HCT116 (cell line): ENCODE data around the gene NFASC.

Source experiments
- POLR2A ChIP-seq: IDR thresholded peaks from 2 replicates; pipeline ENCODE4 v1.7.0; 2011; ENCODE audit warnings: borderline replicate concordance; ENCODE audit not compliant: insufficient read depth, insufficient read length; ENCODE audit errors: extremely low read depth
- TF ChIP-seq, protein P1 (sequence below), 3 experiments: fragments of 200-600 bp in 1 of 3; sonication (generic) in 1 of 3; IDR thresholded peaks in 2 of 3; conservative IDR thresholded peaks in 1 of 3; 2 replicates each; pipeline ENCODE4 v1.5.1; 2012 to 2017; ENCODE audit warnings: low read depth in 2 of 3, low read length in 2 of 3, antibody characterized with exemption in 1 of 3, borderline replicate concordance in 1 of 3, control low read depth in 1 of 3, mild to moderate bottlenecking in 1 of 3, mixed read lengths in 1 of 3, mixed run types in 1 of 3, moderate library complexity in 1 of 3; ENCODE audit not compliant: insufficient read depth in 1 of 3

DNA sequence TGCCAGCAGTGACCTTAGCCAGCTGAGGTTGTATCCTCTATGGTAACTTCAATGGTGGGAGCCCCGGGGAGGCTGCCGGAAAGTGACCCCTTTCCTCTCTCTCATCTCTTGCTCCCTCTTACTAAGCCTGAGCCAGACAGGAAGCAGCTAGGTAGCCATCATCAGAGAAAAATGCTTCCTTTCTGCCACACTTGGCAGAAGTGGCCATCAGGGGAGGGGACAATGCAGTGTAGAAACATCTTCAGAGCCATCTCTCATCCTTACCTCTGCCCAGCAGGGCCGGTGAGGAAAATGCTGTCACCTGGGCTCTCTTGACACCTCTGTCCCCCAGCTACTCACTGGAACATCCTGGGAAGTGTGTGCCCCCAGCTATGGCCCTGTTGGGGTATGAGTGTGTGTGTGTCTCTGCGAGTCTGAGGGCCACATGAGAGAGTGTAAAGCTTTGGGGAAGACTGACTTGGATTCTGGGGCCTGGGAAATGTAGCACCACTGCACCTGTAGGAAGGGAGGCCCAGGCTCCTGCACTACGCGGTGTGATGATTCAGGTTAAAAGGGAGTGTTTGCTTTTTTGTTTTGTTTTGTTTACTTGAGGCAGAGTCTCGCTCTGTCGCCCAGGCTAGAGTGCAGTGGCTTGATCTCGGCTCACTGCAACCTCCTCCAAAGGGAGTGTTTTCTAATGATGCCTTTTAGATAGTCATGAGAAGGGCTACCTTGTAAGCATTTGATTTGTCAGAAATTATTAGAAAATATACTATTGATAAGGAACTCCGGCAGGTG, 123.6 kb downstream of the NFASC start:
- no peak for TF ChIP-seq POLR2A
- TF ChIP-seq, protein P1, sequence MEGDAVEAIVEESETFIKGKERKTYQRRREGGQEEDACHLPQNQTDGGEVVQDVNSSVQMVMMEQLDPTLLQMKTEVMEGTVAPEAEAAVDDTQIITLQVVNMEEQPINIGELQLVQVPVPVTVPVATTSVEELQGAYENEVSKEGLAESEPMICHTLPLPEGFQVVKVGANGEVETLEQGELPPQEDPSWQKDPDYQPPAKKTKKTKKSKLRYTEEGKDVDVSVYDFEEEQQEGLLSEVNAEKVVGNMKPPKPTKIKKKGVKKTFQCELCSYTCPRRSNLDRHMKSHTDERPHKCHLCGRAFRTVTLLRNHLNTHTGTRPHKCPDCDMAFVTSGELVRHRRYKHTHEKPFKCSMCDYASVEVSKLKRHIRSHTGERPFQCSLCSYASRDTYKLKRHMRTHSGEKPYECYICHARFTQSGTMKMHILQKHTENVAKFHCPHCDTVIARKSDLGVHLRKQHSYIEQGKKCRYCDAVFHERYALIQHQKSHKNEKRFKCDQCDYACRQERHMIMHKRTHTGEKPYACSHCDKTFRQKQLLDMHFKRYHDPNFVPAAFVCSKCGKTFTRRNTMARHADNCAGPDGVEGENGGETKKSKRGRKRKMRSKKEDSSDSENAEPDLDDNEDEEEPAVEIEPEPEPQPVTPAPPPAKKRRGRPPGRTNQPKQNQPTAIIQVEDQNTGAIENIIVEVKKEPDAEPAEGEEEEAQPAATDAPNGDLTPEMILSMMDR (IDR thresholded peaks at IDR 0.05 in 2 of 3, conservative IDR thresholded peaks at IDR 0.05 in 1 of 3; ENCODE audit: borderline replicate concordance in 1 of 3, insufficient read depth in 1 of 3, low read depth in 2 of 3, low read length in 2 of 3), result no peak
